ENCODE data around the gene CHST3. TPM values are rescaled to one million over a fixed set of nuclear protein-coding genes. Genes with fewer than 3 reads are reported as not detected.
"Not testable (repeated sequence)": the region's sequence is repeated elsewhere in the genome, so short reads cannot be mapped to it uniquely, and the experiment has no call there.

The CHST3 gene
- 15.2 and 16.0 TPM in 2 replicates for total RNA-seq (2014; rRNA removed; shearing (Covaris generic))
- polyA plus RNA-seq (2014; cell fraction: nucleus; rRNA removed) = 9.9 and 11.7 TPM in 2 replicates

DNA sequence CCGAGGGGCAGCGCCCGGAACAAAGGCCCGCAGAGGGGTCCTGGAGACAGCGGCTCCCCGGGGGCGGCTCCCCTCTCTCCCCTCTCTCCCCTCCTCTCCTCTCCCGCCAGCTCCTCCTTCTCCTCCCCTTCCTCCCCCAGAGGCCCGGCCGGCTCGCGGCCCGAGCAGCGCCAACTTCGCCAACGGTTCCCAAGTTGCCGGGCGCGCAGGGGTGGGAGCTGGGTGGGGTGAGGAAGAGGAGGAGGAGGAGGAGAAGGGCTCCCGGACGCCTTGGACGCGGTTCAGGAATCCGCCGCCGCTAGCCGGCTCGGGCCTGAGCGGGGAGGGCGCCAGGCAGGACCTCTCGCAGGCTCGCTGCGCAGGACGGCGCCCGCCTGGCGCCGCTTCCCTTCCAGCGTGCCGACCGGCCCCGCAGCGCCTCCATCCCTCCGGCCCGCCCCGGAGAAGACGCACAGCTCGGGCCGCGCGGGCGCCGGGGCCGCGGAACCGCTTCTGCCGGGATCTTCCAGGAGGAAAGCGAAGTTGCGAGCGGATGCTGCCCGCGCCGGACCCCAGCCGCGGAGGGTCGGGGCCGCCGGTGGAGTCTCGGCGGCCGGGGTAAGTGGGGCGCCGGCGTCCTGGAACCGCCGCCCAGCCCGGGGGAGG lies at the start of gene CHST3:
CHST3 (plus strand) TSS at position 298 of the 645 bp plus-strand sequence. CDS start 41,448 bp downstream, outside the sequence.
- DNase-seq (ENCODE audit: extremely low read depth, low read depth) = no peak

- no peak for DNase-seq (ENCODE audit: extremely low read depth, low read depth)
Measured at GRCh38 chr10:71916827-71917226, 47.4 kb upstream of the CHST3 start.

GRCh38 chr10:71918992-71919391 lies 45.2 kb upstream of the CHST3 start:
- no peak for DNase-seq (ENCODE audit: extremely low read depth, low read depth)

DNA sequence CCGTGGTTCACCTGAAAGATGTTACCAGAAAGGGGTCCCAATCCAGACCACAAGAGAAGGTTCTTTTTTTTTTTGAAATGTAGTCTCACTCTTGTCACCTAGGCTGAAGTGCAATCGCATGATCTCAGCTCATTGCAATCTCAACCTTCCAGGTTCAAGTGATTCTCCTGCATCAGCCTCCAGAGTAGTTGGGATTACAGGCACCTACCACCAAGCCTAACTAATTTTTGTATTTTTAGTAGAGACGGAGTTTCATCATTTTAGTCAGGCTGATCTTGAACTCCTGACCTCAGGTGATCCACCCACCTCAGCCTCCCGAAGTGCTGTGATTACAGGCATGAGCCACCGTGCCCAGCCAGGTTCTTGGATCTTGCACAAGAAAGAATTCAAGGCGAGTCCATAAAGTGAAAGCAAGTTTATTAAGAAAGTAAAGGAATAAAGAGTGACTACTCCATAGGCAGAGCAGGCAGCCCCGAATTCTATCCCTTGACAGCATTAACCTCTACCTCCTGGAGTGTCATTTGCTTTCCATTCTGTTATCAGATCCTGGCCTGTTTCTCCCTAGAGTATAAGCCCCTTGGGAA lies 44.1 kb upstream of the CHST3 start:
- DNase-seq (ENCODE audit: extremely low read depth, low read depth) = not testable (repeated sequence)

DNA sequence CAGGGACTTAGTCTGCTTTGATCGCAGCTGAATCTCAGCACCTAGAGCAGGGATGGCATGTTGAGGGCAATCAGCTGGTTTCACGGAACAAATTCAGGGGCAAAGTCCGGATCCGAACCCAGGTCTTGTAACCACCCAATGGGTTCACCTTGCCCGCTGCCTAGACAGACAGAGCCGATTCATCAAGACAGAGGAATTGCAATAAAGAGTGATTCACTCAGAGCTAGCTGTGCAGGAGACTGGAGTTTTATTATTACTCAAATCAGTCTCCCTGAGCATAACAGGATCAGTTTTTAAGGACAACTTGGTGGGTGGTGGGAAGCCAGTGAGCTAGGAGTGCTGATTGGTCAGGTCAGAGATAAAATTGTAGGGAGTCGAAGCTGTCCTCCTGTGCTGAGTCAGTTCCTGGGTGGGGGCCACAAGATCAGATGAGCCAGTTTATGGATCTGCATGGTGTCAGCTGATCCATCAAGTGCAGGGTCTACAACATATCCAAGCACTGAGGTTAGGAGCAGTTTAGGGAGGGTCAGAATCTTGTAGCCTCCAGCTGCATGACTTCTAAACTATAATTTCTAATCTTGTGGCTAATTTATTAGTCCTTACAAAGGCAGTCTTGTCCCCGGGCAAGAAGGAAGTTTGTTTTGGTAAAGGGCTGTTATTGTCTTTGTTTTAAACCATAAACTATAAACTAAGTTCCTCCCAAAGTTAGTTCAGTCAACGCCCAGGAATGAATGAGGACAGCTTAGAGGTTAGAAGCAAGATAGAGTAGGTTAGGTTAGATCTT lies 43.5 kb upstream of the CHST3 start:
- no peak for DNase-seq (ENCODE audit: extremely low read depth, low read depth)

GRCh38 chr10:71921324-71922027 lies 42.7 kb upstream of the CHST3 start:
- DNase-seq (ENCODE audit: extremely low read depth, low read depth) = no peak

GRCh38 chr10:71923138-71923692 lies 41.0 kb upstream of the CHST3 start:
- DNase-seq (ENCODE audit: extremely low read depth, low read depth) = no peak

GRCh38 chr10:71924771-71925170 lies 39.4 kb upstream of the CHST3 start:
- no peak for DNase-seq (ENCODE audit: extremely low read depth, low read depth)

DNA sequence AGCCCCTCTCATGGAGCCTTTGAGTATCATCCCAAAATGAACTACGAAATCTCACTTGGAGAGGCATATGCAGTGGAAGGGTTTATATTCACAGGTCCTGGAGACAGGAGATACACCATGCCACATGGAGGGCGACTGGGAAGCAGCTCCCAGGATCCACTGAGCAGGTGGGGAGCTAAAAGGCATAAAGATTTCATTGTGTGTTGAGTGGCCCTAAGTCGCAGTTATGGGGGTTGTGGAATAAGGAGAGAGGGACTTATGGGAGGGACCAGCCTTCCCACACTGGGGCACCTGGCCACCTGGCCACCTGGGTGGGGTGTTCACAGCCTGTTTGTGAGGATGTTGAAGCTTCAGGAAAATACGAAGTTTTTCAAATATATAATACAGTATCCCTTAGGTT lies 37.0 kb upstream of the CHST3 start:
- DNase-seq (ENCODE audit: extremely low read depth, low read depth) = no peak

DNA sequence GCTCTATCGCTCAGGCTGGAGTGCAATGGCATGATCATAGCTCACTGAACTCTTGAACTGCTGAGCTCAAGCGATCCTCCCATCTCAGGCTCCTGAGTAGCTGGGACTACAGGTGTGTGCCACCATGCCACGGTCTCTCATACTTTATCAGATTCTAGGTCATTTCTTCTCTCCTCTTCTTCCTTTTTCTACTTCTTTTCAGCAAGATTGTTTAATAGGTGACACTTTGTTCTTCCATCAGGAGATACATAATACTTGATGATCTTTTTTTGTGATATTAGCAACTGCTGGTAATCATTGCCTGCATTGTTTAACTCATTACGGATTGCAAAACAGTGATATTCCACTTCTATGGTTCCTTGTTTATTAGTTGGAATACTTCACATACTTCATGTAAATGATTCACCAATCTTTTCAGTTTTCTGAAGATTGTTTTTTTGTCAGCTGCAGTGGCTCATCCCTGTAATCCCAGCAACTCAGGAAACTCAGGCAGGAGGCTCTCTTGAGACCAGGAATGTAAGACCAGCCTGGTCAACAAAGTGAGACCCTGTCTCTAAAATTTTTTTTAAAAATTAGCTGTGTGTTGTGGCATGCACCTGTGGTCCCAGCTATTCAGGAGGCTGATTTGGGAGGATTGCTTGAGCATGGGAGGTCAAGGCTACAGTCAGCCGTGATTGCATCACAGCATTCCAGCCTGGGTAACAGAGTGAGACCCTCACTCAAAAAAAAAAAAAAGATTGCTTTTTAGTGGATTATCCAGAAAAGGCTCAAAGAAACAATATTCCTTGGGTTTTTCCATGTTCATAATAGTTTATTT lies 36.2 kb upstream of the CHST3 start:
- no peak for DNase-seq (ENCODE audit: extremely low read depth, low read depth)

DNA sequence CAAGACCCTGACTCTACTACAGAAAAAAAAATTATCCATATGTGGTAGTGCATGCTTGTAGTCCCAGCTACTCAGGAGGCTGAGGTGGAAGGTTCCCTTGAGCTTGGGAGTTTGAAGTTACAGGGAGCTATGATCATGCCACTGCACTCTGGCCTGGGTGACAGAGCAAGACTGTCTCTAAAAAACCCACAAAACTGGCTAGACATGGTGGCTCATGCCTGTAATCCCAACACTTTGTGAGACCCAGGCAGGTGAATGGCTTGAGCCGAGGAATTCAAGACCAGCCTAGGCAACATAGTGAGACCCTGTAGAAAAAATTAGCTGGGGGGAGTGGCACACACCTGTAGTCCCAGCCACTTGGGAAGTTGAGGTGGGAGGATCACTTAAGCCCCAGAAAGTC lies 32.9 kb upstream of the CHST3 start:
- no peak for DNase-seq (ENCODE audit: extremely low read depth, low read depth)

- no peak for DNase-seq (ENCODE audit: extremely low read depth, low read depth)
Measured at GRCh38 chr10:71933651-71934050, 30.5 kb upstream of the CHST3 start.

DNA sequence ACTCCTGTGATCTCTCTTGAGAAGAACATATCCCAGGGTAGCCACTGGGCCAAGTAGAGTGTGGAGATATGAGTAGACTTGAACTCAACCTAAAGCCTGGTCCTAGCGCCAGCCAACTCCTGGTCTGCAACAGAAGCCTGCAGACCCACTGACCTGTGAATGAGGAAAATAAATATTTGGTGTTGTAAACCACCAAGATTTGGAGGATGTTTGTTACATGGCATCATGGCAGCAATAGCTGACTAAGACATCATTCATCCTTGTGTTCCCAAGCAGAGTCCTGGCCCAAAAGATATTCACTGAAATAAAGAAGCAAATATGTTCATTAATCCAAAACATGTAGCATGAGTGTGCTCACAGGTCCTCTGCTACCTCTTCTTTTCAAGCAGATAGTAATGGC lies 26.0 kb upstream of the CHST3 start:
- DNase-seq (ENCODE audit: extremely low read depth, low read depth) = no peak

DNA sequence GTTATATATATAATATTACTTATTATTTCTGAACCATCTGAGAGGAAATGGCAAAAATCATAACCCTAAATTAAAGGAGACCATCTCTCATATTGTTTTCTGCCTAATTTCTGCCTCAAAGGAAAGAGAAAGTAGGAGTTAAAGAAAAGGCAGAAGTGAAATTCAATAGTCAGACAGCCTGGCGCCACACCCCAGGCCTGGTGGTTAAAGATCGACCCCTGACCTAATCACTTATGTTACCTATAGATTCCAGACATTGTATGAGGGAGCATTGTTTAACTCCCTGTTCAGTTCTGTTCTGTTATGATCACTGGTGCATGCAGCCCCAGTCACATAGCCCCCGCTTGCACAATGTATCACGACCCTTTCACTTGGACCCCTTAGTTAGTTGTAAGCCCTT lies 24.9 kb upstream of the CHST3 start:
- DNase-seq (ENCODE audit: extremely low read depth, low read depth) = no peak

- no peak for DNase-seq (ENCODE audit: extremely low read depth, low read depth)
Measured at GRCh38 chr10:71939861-71940474, 24.2 kb upstream of the CHST3 start.

DNA sequence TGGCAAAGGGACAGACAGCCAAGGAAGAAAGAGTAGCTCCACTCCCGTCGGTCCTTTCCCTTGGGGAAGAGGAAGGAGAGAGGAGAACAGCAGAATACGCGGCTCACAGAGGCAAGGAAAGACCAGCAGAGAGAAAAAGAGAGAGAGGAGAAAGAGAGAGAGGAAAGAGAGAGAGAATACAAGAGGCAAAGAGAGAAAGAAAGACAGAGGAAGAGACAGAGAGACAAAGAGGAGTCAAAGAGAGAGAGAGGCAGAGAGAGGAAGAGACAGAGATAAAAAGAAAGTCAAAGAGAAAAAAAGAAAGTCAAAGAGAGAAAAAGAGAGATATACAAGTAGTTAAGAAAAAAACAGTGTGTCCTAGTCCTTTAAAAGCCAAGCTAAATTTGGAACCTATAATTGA lies 23.4 kb upstream of the CHST3 start:
- no peak for DNase-seq (ENCODE audit: extremely low read depth, low read depth)

DNA sequence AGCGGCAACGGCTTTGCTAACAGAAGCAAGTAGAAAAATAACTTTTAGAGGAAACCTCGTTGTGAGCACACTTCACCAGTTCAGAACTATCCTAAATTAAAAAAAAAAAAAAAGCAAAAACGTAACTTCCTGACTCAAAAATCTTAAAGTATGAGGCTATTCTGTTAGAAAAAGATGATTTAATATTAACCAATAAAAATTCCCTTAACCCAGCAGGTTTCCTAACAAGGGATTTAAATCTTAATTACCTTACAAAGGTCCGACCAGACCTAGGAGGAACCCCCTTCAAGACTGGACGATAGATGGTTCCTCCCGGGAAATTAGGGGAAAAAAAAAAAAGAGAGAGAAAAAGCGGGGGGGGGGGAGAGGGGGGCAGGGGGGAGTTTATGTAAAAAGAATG lies 22.9 kb upstream of the CHST3 start:
- no peak for DNase-seq (ENCODE audit: extremely low read depth, low read depth)

DNA sequence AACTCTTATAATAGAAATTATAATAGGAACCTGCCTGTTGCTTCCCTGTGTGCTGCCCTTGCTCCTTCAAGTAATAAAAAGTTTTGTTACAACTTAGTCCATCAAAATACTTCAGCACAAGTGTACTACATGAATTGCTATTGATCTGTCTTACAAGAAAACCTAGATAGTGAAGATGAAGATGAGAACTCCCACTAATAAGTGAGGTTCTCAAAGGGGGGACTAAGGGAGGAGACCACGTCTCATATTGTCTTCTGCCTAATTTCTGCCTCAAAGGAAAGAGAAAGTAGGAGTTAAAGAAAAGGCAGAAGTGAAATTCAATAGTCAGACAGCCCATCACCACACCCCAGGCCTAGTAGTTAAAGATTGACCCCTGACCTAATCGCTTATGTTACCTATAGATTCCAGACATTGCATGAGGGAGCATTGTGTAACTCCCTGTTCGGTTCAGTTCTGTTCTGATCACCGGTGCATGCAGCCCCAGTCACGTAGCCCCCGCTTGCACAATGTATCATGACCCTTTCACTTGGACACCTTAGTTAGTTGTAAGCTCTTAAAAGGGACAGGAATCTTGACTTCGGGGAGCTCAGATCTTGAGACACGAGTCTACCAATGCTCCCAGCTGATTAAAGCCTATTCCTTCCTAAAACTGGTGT lies 18.2 kb upstream of the CHST3 start:
- no peak for DNase-seq (ENCODE audit: extremely low read depth, low read depth)

GRCh38 chr10:71946700-71947099 lies 17.5 kb upstream of the CHST3 start:
- DNase-seq (ENCODE audit: extremely low read depth, low read depth) = no peak

Measured in NCI-H460 (cell line).